A673 (cell line): Measurements from ENCODE around the gene PRRC2B.

Experiments used
- CTCF ChIP-seq: fragments of 300-800, 200-600 bp; sonication (generic); conservative IDR thresholded peaks from 2 replicates; pipeline ENCODE4 v1.5.1; 2017; ENCODE audit warnings: low read depth, mild to moderate bottlenecking, antibody characterized with exemption, low read length, moderate library complexity, mixed read lengths
- EZH2 ChIP-seq: fragments of 200-600 bp; sonication (generic); IDR thresholded peaks from 2 replicates; pipeline ENCODE4 v1.6.1; 2017; ENCODE audit warnings: borderline replicate concordance, low read depth, mild to moderate bottlenecking, mixed read lengths, antibody characterized with exemption, low read length; ENCODE audit not compliant: poor library complexity, severe bottlenecking

DNA sequence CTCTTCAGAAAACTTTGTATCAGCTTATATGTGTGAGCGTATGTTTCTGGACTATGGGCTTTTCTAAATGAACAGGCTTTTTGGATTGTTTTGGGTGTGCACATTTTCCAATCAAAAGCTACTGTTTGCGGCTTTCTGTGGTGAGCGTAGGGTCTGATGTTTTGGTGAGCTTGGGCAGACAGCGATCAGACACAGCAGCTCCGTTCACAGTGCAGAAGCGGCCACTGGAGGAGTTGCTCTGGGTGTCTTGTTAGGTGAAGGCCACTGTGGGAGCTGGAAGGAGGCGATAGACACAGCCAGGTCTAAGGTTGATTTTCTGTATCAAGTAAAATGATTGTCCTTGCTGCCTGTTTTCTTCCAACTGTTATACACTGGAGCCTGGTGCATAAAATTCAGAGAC is 11.1 kb downstream of the PRRC2B start:
- TF ChIP-seq EZH2: no peak
- TF ChIP-seq CTCF: no peak
